Activated B cell treated with CpG ODN at 0.5 μM for 24 hours (primary cell): ENCODE measurements around the gene CHSY3. TPM values are rescaled to one million over a fixed set of nuclear protein-coding genes. Genes with fewer than 3 reads are reported as not detected.

Source experiments
- ATAC-seq: fragments of 200-7000 bp; cut with Tn5 transposase; one replicate; pipeline ENCODE4 v1.10.0; 2021; ENCODE audit warnings: low read depth, mild to moderate bottlenecking, moderate library complexity
- CTCF ChIA-PET: fragments of 350-600 bp; sonication (Branson Sonifier 250); formaldehyde crosslinking; loops from one replicate; lab custom pipeline; 2021; ENCODE audit warnings: antibody characterized with exemption; lab: Charles Lee
- POLR2A ChIA-PET: fragments of 350-600 bp; sonication (Branson Sonifier 250); formaldehyde crosslinking; loops from one replicate; lab custom pipeline; 2021; ENCODE audit warnings: antibody characterized with exemption; lab: Charles Lee
- DNase-seq: peaks from one replicate; pipeline ENCODE4 v3.0.0; 2022
- H3K27ac Mint-ChIP-seq: one replicate; pipeline ENCODE4 v1.8.0; 2020; ENCODE audit warnings: mixed read lengths
- H3K27me3 Mint-ChIP-seq: one replicate; pipeline ENCODE4 v1.8.0; 2021; ENCODE audit warnings: mixed read lengths
- H3K36me3 Mint-ChIP-seq: one replicate; pipeline ENCODE4 v1.8.0; 2021; ENCODE audit warnings: low read depth, mixed read lengths
- H3K4me1 Mint-ChIP-seq: one replicate; pipeline ENCODE4 v1.8.0; 2021; ENCODE audit warnings: mixed read lengths
- H3K4me3 Mint-ChIP-seq: one replicate; pipeline ENCODE4 v1.8.0; 2020; ENCODE audit warnings: mild to moderate bottlenecking, mixed read lengths
- H3K9me3 Mint-ChIP-seq: one replicate; pipeline ENCODE4 v1.8.0; 2020; ENCODE audit warnings: mixed read lengths
- intact Hi-C: fragments of 100-400 bp; cut with micrococcal nuclease; formaldehyde crosslinking; loops from one replicate; pipeline ENCODE4 v1.15.1; 2024
- total RNA-seq: library from RNA; stranded (reverse); gene quantifications from 2 replicates; pipeline ENCODE4 v1.2.3, GENCODE V29; 2022
- TF ChIP-seq, protein P1 (sequence below): fragments of 200-600 bp; IDR thresholded peaks from one replicate; pipeline ENCODE4 v1.8.0; 2022; ENCODE audit warnings: antibody characterized with exemption, mild to moderate bottlenecking

Gene CHSY3
- total RNA-seq, 1 donor from 2014 or later = not detected

DNA sequence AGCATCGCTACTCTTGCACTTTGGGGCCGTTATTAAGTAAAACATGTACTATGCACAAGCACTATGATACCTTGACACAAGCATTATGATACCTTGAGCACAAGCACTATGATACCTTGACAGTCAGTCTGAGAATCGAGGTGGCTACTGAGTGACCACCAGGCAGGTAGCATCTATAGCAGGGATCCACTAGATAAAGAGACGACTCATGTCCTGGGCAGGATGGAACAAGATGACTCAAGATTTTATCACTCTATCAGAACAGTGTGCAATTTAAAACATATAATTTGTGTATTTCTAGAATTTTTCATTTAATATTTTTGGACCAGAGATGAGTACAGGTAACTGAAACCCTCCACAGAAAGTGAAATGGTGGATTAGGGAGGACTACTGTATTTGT is 16.9 kb downstream of the CHSY3 start:
- no peak for ATAC-seq
- Mint-ChIP-seq H3K27ac (no peak overlapping the region), H3K36me3 (no peaks in the 10 kb centered on the region), H3K9me3 (no peaks in the 10 kb centered on the region), H3K27me3 (peaks cover 2% of the 10 kb centered on the region), H3K4me3 (no peak overlapping the region), H3K4me1 (no peaks in the 10 kb centered on the region)
- intact Hi-C loops = no loop called here
- TF ChIP-seq, protein P1, sequence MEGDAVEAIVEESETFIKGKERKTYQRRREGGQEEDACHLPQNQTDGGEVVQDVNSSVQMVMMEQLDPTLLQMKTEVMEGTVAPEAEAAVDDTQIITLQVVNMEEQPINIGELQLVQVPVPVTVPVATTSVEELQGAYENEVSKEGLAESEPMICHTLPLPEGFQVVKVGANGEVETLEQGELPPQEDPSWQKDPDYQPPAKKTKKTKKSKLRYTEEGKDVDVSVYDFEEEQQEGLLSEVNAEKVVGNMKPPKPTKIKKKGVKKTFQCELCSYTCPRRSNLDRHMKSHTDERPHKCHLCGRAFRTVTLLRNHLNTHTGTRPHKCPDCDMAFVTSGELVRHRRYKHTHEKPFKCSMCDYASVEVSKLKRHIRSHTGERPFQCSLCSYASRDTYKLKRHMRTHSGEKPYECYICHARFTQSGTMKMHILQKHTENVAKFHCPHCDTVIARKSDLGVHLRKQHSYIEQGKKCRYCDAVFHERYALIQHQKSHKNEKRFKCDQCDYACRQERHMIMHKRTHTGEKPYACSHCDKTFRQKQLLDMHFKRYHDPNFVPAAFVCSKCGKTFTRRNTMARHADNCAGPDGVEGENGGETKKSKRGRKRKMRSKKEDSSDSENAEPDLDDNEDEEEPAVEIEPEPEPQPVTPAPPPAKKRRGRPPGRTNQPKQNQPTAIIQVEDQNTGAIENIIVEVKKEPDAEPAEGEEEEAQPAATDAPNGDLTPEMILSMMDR = no peak
- DNase-seq = no peak
- ChIA-PET CTCF (no interaction called here), POLR2A (no interaction called here)

DNA sequence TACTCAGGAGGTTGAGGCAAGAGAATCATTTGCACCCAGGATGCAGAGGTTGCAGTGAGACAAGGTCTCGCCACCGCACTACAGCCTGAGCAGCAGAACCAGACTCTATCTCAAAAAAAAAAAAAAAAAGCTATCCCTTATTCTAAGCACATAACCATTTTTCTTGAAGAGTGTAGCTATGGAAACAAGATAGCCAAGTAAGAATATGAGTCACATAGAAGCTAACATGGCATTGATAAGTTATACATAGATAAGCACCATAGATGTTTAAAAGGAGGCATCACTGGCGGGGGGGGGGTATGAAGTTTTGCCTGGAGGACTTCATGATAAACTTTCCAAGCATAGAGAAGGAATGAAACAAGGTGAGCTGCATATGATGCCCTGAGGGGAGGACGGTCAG is 26.0 kb downstream of the CHSY3 start:
- intact Hi-C loops = no loop called here
- H3K9me3 Mint-ChIP-seq = no peaks in the 10 kb centered on the region

DNA sequence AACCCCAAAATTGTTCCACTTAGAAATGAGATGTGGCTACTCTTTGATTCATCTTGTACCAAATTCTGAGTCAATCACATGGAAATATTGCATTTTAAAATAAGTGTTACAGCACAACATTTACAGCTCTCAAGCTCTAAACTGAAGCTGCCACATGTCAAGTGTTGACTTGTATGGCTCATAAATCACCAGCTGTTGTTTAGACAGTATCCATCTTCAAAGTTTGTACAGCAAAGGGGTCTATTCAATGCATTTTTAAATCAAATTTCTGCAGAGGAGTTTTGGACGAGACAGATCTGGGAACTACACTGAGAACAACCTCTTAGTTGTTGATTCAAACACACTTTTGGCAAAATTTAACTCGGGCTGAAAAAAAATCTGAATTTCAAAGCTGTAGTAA is 31.4 kb downstream of the CHSY3 start:
- TF ChIP-seq, protein P1 = no peak
- POLR2A ChIA-PET = no interaction called here
- Mint-ChIP-seq H3K4me3 (no peak overlapping the region), H3K36me3 (no peaks in the 10 kb centered on the region), H3K9me3 (peaks cover 9% of the 10 kb centered on the region), H3K27me3 (no peaks in the 10 kb centered on the region), H3K4me1 (no peaks in the 10 kb centered on the region), H3K27ac (no peak overlapping the region)
- CTCF ChIA-PET = no interaction called here
- intact Hi-C loops = no loop called here
- DNase-seq = no peak
- no peak for ATAC-seq

More for the DNA sequence above, 26.0 kb downstream of the CHSY3 start:
- no peaks in the 10 kb centered on the region for H3K36me3 Mint-ChIP-seq
- no peaks in the 10 kb centered on the region for H3K4me1 Mint-ChIP-seq
- ChIA-PET CTCF (no interaction called here), POLR2A (no interaction called here)
- H3K4me3 Mint-ChIP-seq = no peak overlapping the region
- DNase-seq (no peak), ATAC-seq (no peak)
- no peaks in the 10 kb centered on the region for H3K27me3 Mint-ChIP-seq
- H3K27ac Mint-ChIP-seq = no peak overlapping the region
- TF ChIP-seq, protein P1 = no peak

DNA sequence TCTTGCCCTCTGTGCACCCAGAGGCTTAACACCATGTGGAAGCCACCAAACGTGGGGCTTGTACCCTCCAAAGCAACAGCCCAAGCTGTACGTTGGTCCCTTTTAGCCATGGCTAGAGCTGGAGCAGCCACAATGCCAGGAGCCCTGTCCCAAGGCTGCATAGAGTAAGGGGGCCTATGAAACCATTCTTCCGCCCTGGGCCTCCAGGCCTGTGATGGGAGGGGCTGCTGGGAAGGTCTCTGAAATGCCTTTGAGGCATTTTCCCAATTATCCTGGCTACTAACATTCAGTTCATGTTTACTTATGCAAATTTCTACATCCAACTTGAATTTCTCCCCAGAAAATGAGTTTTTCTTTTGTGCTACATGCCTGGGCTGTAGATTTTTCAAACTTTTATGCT is 33.8 kb downstream of the CHSY3 start:
- DNase-seq (no peak), ATAC-seq (no peak)
- peaks cover 9% of the 10 kb centered on the region for H3K9me3 Mint-ChIP-seq
- intact Hi-C loops = no loop called here
- CTCF ChIA-PET = no interaction called here
- POLR2A ChIA-PET = no interaction called here
- TF ChIP-seq, protein P1 = no peak
- no peaks in the 10 kb centered on the region for H3K36me3 Mint-ChIP-seq
- H3K27me3 Mint-ChIP-seq = no peaks in the 10 kb centered on the region
- H3K4me3 Mint-ChIP-seq = no peak overlapping the region
- H3K4me1 Mint-ChIP-seq = no peaks in the 10 kb centered on the region
- no peak overlapping the region for H3K27ac Mint-ChIP-seq

DNA sequence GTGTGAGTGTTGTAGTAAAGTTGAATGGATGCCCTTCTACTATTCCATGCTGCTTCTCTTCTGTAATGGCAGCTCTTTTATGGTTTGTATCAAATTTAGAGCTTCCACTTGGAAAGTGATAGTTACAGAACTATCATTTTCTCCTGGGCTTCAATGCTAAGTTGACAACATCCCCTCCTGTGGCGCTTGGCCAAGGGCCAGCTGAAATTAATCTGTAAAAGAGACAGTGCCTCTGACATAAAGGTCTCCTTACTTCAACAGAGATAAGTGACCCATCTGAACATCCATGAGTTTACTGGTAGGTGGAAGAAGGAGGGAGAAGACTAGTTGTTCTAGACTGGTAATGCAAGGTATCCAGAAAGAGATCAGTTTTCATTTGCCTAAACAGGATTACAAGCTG is 39.7 kb downstream of the CHSY3 start:
- ATAC-seq = no peak
- H3K36me3 Mint-ChIP-seq = no peaks in the 10 kb centered on the region
- H3K9me3 Mint-ChIP-seq = peaks cover 2% of the 10 kb centered on the region
- no peak for DNase-seq
- intact Hi-C loops = no loop called here
- H3K27me3 Mint-ChIP-seq = no peaks in the 10 kb centered on the region
- H3K27ac Mint-ChIP-seq = no peak overlapping the region
- POLR2A ChIA-PET = no interaction called here
- CTCF ChIA-PET = no interaction called here
- H3K4me1 Mint-ChIP-seq = no peaks in the 10 kb centered on the region
- no peak overlapping the region for H3K4me3 Mint-ChIP-seq
- TF ChIP-seq, protein P1 = no peak
